ENCODE data around the gene CTTN. TPM values are rescaled to one million over a fixed set of nuclear protein-coding genes. Genes with fewer than 3 reads are reported as not detected.

Gene CTTN
- total RNA-seq, 1 experiment from 2014 or later = 224 TPM

DNA sequence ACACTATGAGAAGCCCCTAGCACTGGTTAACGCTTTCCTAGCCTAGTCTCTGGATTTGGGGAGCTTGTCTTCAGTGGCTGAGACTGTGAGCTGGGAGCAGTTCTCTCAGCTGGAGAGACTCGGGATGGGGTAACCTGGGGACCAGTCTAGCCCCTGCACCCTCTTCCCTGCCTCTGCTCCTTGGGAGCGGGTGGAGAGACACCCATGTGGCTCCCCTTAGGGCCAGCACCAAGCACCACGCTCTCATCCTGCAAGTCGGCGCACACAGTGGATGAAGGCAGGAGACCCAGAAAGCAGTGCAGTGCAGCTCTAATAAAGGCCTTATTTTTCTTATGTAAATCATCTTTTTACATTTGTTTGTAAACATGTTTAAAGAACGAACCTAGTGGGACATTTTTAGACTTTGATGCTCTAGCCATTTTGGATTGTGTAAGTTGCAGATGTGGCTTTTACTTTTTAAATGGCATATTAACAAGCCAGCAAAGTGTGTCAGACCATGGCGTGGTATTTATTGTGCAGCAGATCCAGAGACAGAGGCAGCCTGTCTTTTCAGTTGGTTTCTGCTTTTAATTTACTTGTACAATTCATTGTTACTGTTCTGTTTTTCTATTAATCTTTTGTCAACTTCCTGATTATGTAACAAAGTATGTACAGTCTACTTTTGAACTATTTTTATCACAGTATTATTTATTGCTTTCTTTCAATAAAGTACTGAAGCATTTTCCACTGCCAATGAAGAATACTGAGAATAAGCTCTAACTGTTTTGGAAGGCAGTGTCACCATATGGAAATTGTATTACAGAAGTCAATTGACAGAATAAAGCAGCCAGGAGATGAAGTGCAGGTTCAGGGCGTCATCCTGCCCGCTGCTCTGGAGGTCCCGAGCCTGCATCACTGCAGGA is 14.4 kb upstream of the CTTN start:
- Histone ChIP-seq H3K14ac (ENCODE audit: insufficient read depth, low read length) (no peak overlapping the region), H3K9ac (ENCODE audit: extremely low read depth, insufficient read length, low read length) (no peak overlapping the region), H3K79me1 (ENCODE audit: insufficient read depth, low read depth, low read length, poor library complexity, severe bottlenecking) (no peaks in the 10 kb centered on the region), H3K4ac (ENCODE audit: low read depth, low read length) (no peak overlapping the region), H3K23ac (ENCODE audit: insufficient read length, low read depth, low read length) (no peak overlapping the region), H4K8ac (replicated peaks; ENCODE audit: insufficient read length, low read depth, low read length) (no peak overlapping the region), H3K56ac (ENCODE audit: insufficient read length, low read depth, low read length) (no peak overlapping the region), H2BK20ac (ENCODE audit: low read depth, low read length, poor library complexity, severe bottlenecking) (no peak overlapping the region), H3K23me2 (ENCODE audit: insufficient read length, low read depth, low read length, poor library complexity, severe bottlenecking) (no peaks in the 10 kb centered on the region), H2BK120ac (ENCODE audit: low read depth, low read length, poor library complexity, severe bottlenecking) (no peak overlapping the region), H3K27me3 (ENCODE audit: insufficient read depth, low read length) (no peaks in the 10 kb centered on the region), H3T11ph (ENCODE audit: low read length) (no peak overlapping the region), H2BK15ac (ENCODE audit: low read depth, low read length) (no peak overlapping the region), H2AFZ (ENCODE audit: low read length) (no peak overlapping the region), H3K4me1 (ENCODE audit: insufficient read depth, low read length) (peaks cover 6% of the 10 kb centered on the region; the same call in 1 of the 2 replicates), H2AK5ac (ENCODE audit: insufficient read length, low read length) (no peak overlapping the region), H3K79me2 (ENCODE audit: insufficient read depth, low read length) (no peaks in the 10 kb centered on the region), H4K91ac (ENCODE audit: insufficient read length, low read depth, low read length) (no peak overlapping the region), H2BK12ac (ENCODE audit: insufficient read length, low read depth, low read length) (no peak overlapping the region), H3K9me3 (ENCODE audit: control insufficient read depth, low read depth, low read length) (no peaks in the 10 kb centered on the region), H3K27ac (ENCODE audit: insufficient read length, low read depth, low read length) (no peak overlapping the region), H4K20me1 (ENCODE audit: control insufficient read depth, insufficient read depth, insufficient read length) (no peaks in the 10 kb centered on the region), H3K4me2 (ENCODE audit: insufficient read depth, insufficient read length, low read length) (no peak overlapping the region), H2BK5ac (ENCODE audit: insufficient read length, low read length) (no peak overlapping the region), H4K5ac (ENCODE audit: insufficient read length, low read depth, low read length) (no peak overlapping the region), H3K18ac (ENCODE audit: insufficient read length, low read depth, low read length) (no peak overlapping the region)
- DNase-seq = no peak
- TF ChIP-seq, protein P1, sequence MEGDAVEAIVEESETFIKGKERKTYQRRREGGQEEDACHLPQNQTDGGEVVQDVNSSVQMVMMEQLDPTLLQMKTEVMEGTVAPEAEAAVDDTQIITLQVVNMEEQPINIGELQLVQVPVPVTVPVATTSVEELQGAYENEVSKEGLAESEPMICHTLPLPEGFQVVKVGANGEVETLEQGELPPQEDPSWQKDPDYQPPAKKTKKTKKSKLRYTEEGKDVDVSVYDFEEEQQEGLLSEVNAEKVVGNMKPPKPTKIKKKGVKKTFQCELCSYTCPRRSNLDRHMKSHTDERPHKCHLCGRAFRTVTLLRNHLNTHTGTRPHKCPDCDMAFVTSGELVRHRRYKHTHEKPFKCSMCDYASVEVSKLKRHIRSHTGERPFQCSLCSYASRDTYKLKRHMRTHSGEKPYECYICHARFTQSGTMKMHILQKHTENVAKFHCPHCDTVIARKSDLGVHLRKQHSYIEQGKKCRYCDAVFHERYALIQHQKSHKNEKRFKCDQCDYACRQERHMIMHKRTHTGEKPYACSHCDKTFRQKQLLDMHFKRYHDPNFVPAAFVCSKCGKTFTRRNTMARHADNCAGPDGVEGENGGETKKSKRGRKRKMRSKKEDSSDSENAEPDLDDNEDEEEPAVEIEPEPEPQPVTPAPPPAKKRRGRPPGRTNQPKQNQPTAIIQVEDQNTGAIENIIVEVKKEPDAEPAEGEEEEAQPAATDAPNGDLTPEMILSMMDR (conservative IDR thresholded peaks at IDR 0.05) = no peak
- no peaks in the 10 kb centered on the region for H3K9me3 Mint-ChIP-seq
- H3K4me1 Mint-ChIP-seq = peaks cover 17 to 19% of the 10 kb centered on the region in 2 experiments
- no CpG with 5 or more reads among the region's 11 CpGs for WGBS (ENCODE audit: extremely low coverage, insufficient read length, low lambda C conversion rate)
- peak overlapping the region; percentile 52 to 65 (median 55); a peak in 4 of 7 replicates for H3K27ac Mint-ChIP-seq
- H3K4me3 Mint-ChIP-seq = no peak overlapping the region
- no peaks in the 10 kb centered on the region for H3K27me3 Mint-ChIP-seq (ENCODE audit: low read depth)
- peaks cover 13 to 58% (median 27%) of the 10 kb centered on the region in 3 experiments; a peak in 6 of 7 replicates for H3K36me3 Mint-ChIP-seq (ENCODE audit: insufficient read depth in 1 of 3, low read depth in 3 of 3)

All from H9 (cell line).